Upper lobe of left lung (tissue), 4 donors: ENCODE data around the gene MKKS.

Experiments
- POLR2A ChIP-seq, 4 donors: fragments of 450-650 bp; IDR thresholded peaks; one replicate each; pipeline ENCODE4 v1.5.1; 2016 to 2017; ENCODE audit warnings: antibody characterized with exemption in 4 of 4, mild to moderate bottlenecking in 2 of 4
- POLR2AphosphoS5 ChIP-seq, 2 donors: sonication (generic); formaldehyde crosslinking; IDR thresholded peaks; one replicate each; pipeline ENCODE4 v1.5.1; 2017; ENCODE audit warnings: antibody characterized with exemption in 2 of 2
- TF ChIP-seq, protein P1 (sequence below), 6 experiments: fragments of 450-650 bp in 4 of 6; fragments of 200-600 bp in 2 of 6; sonication (generic) in 2 of 6; IDR thresholded peaks; one replicate each; pipeline ENCODE4 v1.5.1; 2016 to 2019; ENCODE audit warnings: antibody characterized with exemption in 6 of 6

DNA sequence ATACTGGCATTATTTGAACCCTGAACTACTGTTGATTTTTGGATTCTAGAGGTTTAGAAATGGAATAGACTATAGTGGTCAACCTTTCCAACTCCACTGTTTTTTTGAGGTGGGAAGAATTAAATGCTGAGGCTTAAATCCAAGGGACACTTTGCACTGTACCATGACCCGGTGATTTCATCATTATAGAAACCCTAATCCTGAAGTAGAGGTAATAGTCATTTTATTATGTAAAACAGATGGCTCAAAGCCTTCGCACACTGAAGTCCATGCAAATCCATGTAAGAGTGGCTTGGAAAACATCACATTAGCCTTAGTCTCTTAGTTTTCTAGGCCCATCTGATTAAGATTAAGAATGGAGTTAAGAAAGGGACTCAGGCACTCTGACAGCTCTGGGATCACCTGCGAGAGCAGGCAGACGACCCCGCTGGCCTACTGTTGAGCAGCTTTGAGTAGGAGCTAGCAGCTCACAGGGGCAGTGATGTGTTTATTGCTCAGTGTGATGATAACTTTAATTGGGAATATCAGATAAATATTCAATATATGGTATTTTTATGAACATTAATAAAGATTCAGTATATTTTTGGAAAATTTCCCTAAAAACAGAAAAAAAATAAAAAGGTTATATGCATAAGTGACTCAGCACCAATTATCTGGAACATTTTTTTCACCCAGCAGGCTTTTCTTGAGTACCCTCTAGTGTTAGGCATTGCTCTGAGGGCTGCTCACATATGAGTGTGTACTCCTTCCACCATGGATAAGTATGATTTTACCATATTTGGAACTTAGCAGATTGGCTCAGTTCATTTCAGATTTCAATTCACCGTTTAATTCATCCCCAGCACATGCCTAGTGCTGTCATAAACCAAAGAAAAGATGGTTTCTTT is 14.5 kb upstream of the MKKS start:
- TF ChIP-seq, protein P1, sequence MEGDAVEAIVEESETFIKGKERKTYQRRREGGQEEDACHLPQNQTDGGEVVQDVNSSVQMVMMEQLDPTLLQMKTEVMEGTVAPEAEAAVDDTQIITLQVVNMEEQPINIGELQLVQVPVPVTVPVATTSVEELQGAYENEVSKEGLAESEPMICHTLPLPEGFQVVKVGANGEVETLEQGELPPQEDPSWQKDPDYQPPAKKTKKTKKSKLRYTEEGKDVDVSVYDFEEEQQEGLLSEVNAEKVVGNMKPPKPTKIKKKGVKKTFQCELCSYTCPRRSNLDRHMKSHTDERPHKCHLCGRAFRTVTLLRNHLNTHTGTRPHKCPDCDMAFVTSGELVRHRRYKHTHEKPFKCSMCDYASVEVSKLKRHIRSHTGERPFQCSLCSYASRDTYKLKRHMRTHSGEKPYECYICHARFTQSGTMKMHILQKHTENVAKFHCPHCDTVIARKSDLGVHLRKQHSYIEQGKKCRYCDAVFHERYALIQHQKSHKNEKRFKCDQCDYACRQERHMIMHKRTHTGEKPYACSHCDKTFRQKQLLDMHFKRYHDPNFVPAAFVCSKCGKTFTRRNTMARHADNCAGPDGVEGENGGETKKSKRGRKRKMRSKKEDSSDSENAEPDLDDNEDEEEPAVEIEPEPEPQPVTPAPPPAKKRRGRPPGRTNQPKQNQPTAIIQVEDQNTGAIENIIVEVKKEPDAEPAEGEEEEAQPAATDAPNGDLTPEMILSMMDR (IDR thresholded peaks at IDR 0.05), result no peak
- TF ChIP-seq POLR2A (IDR thresholded peaks at IDR 0.05) (no peak), POLR2AphosphoS5 (IDR thresholded peaks at IDR 0.05) (no peak)
